ENCODE results near the gene FMO4. TPM values are rescaled to one million over a fixed set of nuclear protein-coding genes. Genes with fewer than 3 reads are reported as not detected.
"Not testable (repeated sequence)": the region's sequence is repeated elsewhere in the genome, so short reads cannot be mapped to it uniquely, and the experiment has no call there.

FMO4 gene
- total RNA-seq, 2 experiments from 2014 or later: 2.6 to 3.5 TPM

- ATAC-seq (ENCODE audit: low read depth) (no peak), DNase-seq (no peak)
- no peak overlapping the region for H3K4me3 Mint-ChIP-seq
- H3K9me3 Mint-ChIP-seq: peaks cover 7% of the 10 kb centered on the region
- H3K27me3 Mint-ChIP-seq: no peaks in the 10 kb centered on the region
- POLR2A ChIA-PET: no interaction called here
- H3K36me3 Mint-ChIP-seq: no peaks in the 10 kb centered on the region
- H3K27ac Mint-ChIP-seq: no peak overlapping the region
- H3K4me1 Mint-ChIP-seq: no peaks in the 10 kb centered on the region
These were observed 67.9 kb downstream of the FMO4 start for GRCh38 chr1:171381866-171382210.

GRCh38 chr1:171384496-171384895, 70.5 kb downstream of the FMO4 start:
- H3K27ac Mint-ChIP-seq: no peak overlapping the region
- POLR2A ChIA-PET: no interaction called here
- no peaks in the 10 kb centered on the region for H3K27me3 Mint-ChIP-seq
- DNase-seq: no peak
- no peaks in the 10 kb centered on the region for H3K36me3 Mint-ChIP-seq
- no peak for ATAC-seq (ENCODE audit: low read depth)
- no peak overlapping the region for H3K4me3 Mint-ChIP-seq
- no peaks in the 10 kb centered on the region for H3K4me1 Mint-ChIP-seq
- H3K9me3 Mint-ChIP-seq: peaks cover 7% of the 10 kb centered on the region

- POLR2A ChIA-PET: no interaction called here
These were observed 75.2 kb downstream of the FMO4 start for GRCh38 chr1:171389171-171389570.

DNA sequence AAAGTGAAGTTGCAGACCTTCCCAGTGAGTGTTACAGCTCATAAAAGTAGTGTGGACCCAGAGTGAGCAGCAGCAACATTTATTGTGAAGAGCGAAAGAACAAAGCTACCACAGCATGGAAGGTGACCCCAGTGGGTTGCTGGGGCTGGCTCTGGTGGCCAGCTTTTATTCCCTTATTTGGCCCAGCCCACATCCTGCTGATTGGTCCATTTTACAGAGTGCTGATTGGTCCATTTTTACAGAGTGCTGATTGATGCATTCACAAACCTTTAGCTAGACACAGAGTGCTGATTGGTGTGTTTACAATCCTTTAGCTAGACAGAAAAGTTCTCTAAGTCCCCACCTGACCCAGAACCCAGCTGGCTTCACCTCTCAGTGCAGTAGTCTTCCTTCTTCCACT, 76.8 kb downstream of the FMO4 start:
- H3K36me3 Mint-ChIP-seq; POLR2A ChIA-PET; H3K9me3 Mint-ChIP-seq; ATAC-seq (ENCODE audit: low read depth); H3K4me3 Mint-ChIP-seq; H3K4me1 Mint-ChIP-seq; DNase-seq; H3K27me3 Mint-ChIP-seq; H3K27ac Mint-ChIP-seq: not testable (repeated sequence)

More at GRCh38 chr1:171389171-171389570, 75.2 kb downstream of the FMO4 start:
- no peaks in the 10 kb centered on the region for H3K36me3 Mint-ChIP-seq
- H3K27me3 Mint-ChIP-seq: no peaks in the 10 kb centered on the region
- DNase-seq (no peak), ATAC-seq (ENCODE audit: low read depth) (no peak)
- no peak overlapping the region for H3K27ac Mint-ChIP-seq
- H3K9me3 Mint-ChIP-seq: no peaks in the 10 kb centered on the region
- no peaks in the 10 kb centered on the region for H3K4me1 Mint-ChIP-seq
- no peak overlapping the region for H3K4me3 Mint-ChIP-seq

Other genes starting within 250 kb of the FMO4 start
- gene FMO3, start 223.3 kb upstream of the FMO4 start, total RNA-seq: not detected
- gene FMO2, start 128.9 kb upstream of the FMO4 start, total RNA-seq: not detected
- gene FMO1, start 65.7 kb upstream of the FMO4 start, total RNA-seq: not detected
- 100 to 1,000 TPM; 246 to 258 TPM for gene PRRC2C, start 171.3 kb downstream of the FMO4 start, total RNA-seq